ENCODE data around the gene DBNDD1.

Gene DBNDD1

GRCh38 chr16:90027611-90028010, 8.4 kb upstream of the DBNDD1 start:
- H3K4me3 ChIP-seq = no peak overlapping the region
- DNase-seq = no peak
- H3K27ac ChIP-seq = no peak overlapping the region
- intact Hi-C loops (cut with DNase I; ENCODE audit: low total_unique reads) = no loop called here
- H3K36me3 ChIP-seq = peaks cover 0 to 35% (median 3%) of the 10 kb centered on the region in 3 donors
- no peak for TF ChIP-seq CTCF (IDR thresholded peaks at IDR 0.05)
- H3K9me3 ChIP-seq = no peaks in the 10 kb centered on the region
- peaks cover 0 to 10% (median 8%) of the 10 kb centered on the region in 4 donors for H3K4me1 ChIP-seq
- no peaks in the 10 kb centered on the region for H3K27me3 ChIP-seq

- no peaks in the 10 kb centered on the region for H3K27me3 ChIP-seq
- DNase-seq = no peak
- no peak overlapping the region for H3K27ac ChIP-seq
- H3K4me3 ChIP-seq = no peak overlapping the region
- peaks cover 0 to 20% (median 3%) of the 10 kb centered on the region in 3 donors for H3K36me3 ChIP-seq
- H3K4me1 ChIP-seq = peaks cover 0 to 19% (median 10%) of the 10 kb centered on the region in 4 donors
- H3K9me3 ChIP-seq = no peaks in the 10 kb centered on the region
- intact Hi-C loops (cut with DNase I; ENCODE audit: low total_unique reads) = no loop called here
- no peak for TF ChIP-seq CTCF (IDR thresholded peaks at IDR 0.05)
These were observed 6.9 kb upstream of the DBNDD1 start for GRCh38 chr16:90026135-90026534.

GRCh38 chr16:90023078-90023447, 3.8 kb upstream of the DBNDD1 start:
- no peaks in the 10 kb centered on the region for H3K9me3 ChIP-seq

GRCh38 chr16:90022209-90023077, 3.2 kb upstream of the DBNDD1 start:
- Histone ChIP-seq H3K27ac (peak overlapping the region; percentile 74 to 78), H3K36me3 (peaks cover 0 to under 1% (median 0%) of the 10 kb centered on the region in 3 donors), H3K9me3 (no peaks in the 10 kb centered on the region), H3K4me1 (peaks cover 0 to 46% (median 24%) of the 10 kb centered on the region in 4 donors), H3K27me3 (peaks cover 0 to 6% of the 10 kb centered on the region in 2 donors), H3K4me3 (peak overlapping the region; percentile 67 to 91)
- no peak for TF ChIP-seq CTCF (IDR thresholded peaks at IDR 0.05)
- intact Hi-C loops (cut with DNase I; ENCODE audit: low total_unique reads) = no loop called here
- DNase-seq = peak; percentile 83 to 92

More at GRCh38 chr16:90023078-90023447, 3.8 kb upstream of the DBNDD1 start:
- peaks cover 0 to 4% (median 3%) of the 10 kb centered on the region in 3 donors for H3K36me3 ChIP-seq
- intact Hi-C loops (cut with DNase I; ENCODE audit: low total_unique reads) = no loop called here
- peaks cover 0 to 46% (median 24%) of the 10 kb centered on the region in 4 donors for H3K4me1 ChIP-seq
- H3K27me3 ChIP-seq = peaks cover 0 to 6% of the 10 kb centered on the region in 2 donors
- DNase-seq = no peak
- no peak for TF ChIP-seq CTCF (IDR thresholded peaks at IDR 0.05)
- H3K4me3 ChIP-seq = peak overlapping the region; percentile 67 to 91
- peak overlapping the region; percentile 74 to 78 for H3K27ac ChIP-seq

- no peak for TF ChIP-seq CTCF (IDR thresholded peaks at IDR 0.05)
- peaks cover 0 to 46% (median 24%) of the 10 kb centered on the region in 4 donors for H3K4me1 ChIP-seq
- no peak for DNase-seq
These were observed 1.7 kb upstream of the DBNDD1 start for GRCh38 chr16:90020838-90021382.

More at GRCh38 chr16:90020838-90021382, 1.7 kb upstream of the DBNDD1 start:
- Histone ChIP-seq H3K27me3 (peaks cover 0 to 6% of the 10 kb centered on the region in 2 donors), H3K4me3 (no peak overlapping the region), H3K27ac (no peak overlapping the region), H3K9me3 (no peaks in the 10 kb centered on the region), H3K36me3 (no peaks in the 10 kb centered on the region)
- intact Hi-C loops (cut with DNase I; ENCODE audit: low total_unique reads) = no loop called here

Data from tibial artery (tissue), 4 donors.